IMR-90 (cell line): ENCODE data around the gene PRR5. TPM values are rescaled to one million over a fixed set of nuclear protein-coding genes. Genes with fewer than 3 reads are reported as not detected.

Source experiments
- ATAC-seq: fragments of 200-7000 bp; cut with Tn5 transposase; 2 replicates; pipeline ENCODE4 v1.9.1; 2020; ENCODE audit warnings: low read depth, mild to moderate bottlenecking, moderate library complexity
- BruUV-seq: library from RNA; stranded (reverse); fragments of 400-500 nt; replicated peaks from 2 replicates; lab custom pipeline; 2021; lab: Mats Ljungman, UMichigan
- CTCF ChIA-PET: fragments of 300-600 bp; formaldehyde crosslinking; extraction: SDS; loops from one replicate; lab custom pipeline; 2021; ENCODE audit warnings: antibody characterized with exemption; lab: Yijun Ruan, JAX
- POLR2A ChIA-PET: fragments of 300-600 bp; sonication (Branson Sonifier 250); formaldehyde crosslinking; loops from one replicate; lab custom pipeline; 2022; ENCODE audit warnings: antibody characterized with exemption; ENCODE audit not compliant: unreplicated experiment; lab: Charles Lee
- DNase-seq: peaks from one replicate; pipeline ENCODE4 v3.0.0; 2013
- H2AFZ ChIP-seq: replicated peaks from 2 replicates; pipeline ENCODE3; 2013; ENCODE audit warnings: low read length, mild to moderate bottlenecking; ENCODE audit not compliant: poor library complexity
- H2AK5ac ChIP-seq: 2 replicates; pipeline ENCODE4 v1.6.1; 2013; ENCODE audit warnings: low read depth, low read length, inconsistent platforms
- H2AK9ac ChIP-seq: replicated peaks from 2 replicates; pipeline ENCODE3; 2013; ENCODE audit warnings: mild to moderate bottlenecking, low read depth, low read length, moderate library complexity; ENCODE audit not compliant: poor library complexity
- H2BK120ac ChIP-seq: 2 replicates; pipeline ENCODE4 v1.6.1; 2013; ENCODE audit warnings: low read depth, low read length, inconsistent platforms
- H2BK15ac ChIP-seq: 3 replicates; pipeline ENCODE4 v1.6.1; 2013; ENCODE audit warnings: low read depth, low read length, inconsistent platforms
- H2BK20ac ChIP-seq: 2 replicates; pipeline ENCODE4 v1.6.1; 2013; ENCODE audit warnings: low read depth, mild to moderate bottlenecking, inconsistent platforms, low read length, moderate library complexity
- H2BK5ac ChIP-seq: 2 replicates; pipeline ENCODE4 v1.6.1; 2013; ENCODE audit warnings: mild to moderate bottlenecking, low read depth, low read length, inconsistent platforms; ENCODE audit not compliant: poor library complexity, severe bottlenecking
- H3K14ac ChIP-seq: replicated peaks from 2 replicates; pipeline ENCODE4 v1.6.1; 2013; ENCODE audit warnings: low read depth, low read length, inconsistent platforms
- H3K18ac ChIP-seq: 2 replicates; pipeline ENCODE4 v1.6.1; 2013; ENCODE audit warnings: low read depth, low read length, control low read depth
- H3K23ac ChIP-seq: 2 replicates; pipeline ENCODE4 v1.6.1; 2013; ENCODE audit warnings: low read depth, low read length, inconsistent platforms
- H3K27ac ChIP-seq: 2 replicates; pipeline ENCODE4 v1.5.1; 2013; ENCODE audit warnings: mild to moderate bottlenecking, control low read depth, low read length; ENCODE audit not compliant: insufficient read depth
- H3K27me3 ChIP-seq: 2 replicates; pipeline ENCODE4 v1.6.1; 2013; ENCODE audit warnings: low read length; ENCODE audit not compliant: control insufficient read depth, insufficient read depth
- H3K36me3 ChIP-seq: 2 replicates; pipeline ENCODE4 v1.6.1; 2013; ENCODE audit warnings: low read length, mixed read lengths; ENCODE audit not compliant: control insufficient read depth, insufficient read depth
- H3K4ac ChIP-seq: 2 replicates; pipeline ENCODE4 v1.6.1; 2013; ENCODE audit warnings: low read depth, low read length, inconsistent platforms
- H3K4me1 ChIP-seq: 2 replicates; pipeline ENCODE4 v1.6.1; 2013; ENCODE audit warnings: low read length, mixed read lengths; ENCODE audit not compliant: control insufficient read depth, insufficient read depth
- H3K4me2 ChIP-seq: 2 replicates; pipeline ENCODE4 v1.6.1; 2013; ENCODE audit warnings: low read depth, mild to moderate bottlenecking, control low read depth, low read length, moderate library complexity
- H3K4me3 ChIP-seq: 2 replicates; pipeline ENCODE4 v1.5.1; 2013; ENCODE audit warnings: low read depth, mild to moderate bottlenecking, control low read depth, low read length, moderate library complexity; ENCODE audit not compliant: insufficient read depth
- H3K56ac ChIP-seq: 2 replicates; pipeline ENCODE4 v1.6.1; 2013; ENCODE audit warnings: low read length, inconsistent platforms; ENCODE audit not compliant: insufficient read depth; ENCODE audit errors: extremely low read depth
- H3K79me1 ChIP-seq, 2 experiments: 2 replicates each; pipeline ENCODE4 v1.6.1; 2013; ENCODE audit warnings: low read length in 2 of 2, inconsistent platforms in 1 of 2, low read depth in 1 of 2
- H3K9ac ChIP-seq: 2 replicates; pipeline ENCODE4 v1.6.1; 2013; ENCODE audit warnings: low read depth, low read length, control low read depth
- H3K9me1 ChIP-seq: 2 replicates; pipeline ENCODE4 v1.6.1; 2013; ENCODE audit warnings: low read length, inconsistent platforms; ENCODE audit not compliant: insufficient read depth
- H3K9me3 ChIP-seq: 2 replicates; pipeline ENCODE4 v1.6.1; 2013; ENCODE audit warnings: low read length; ENCODE audit not compliant: control insufficient read depth, insufficient read depth
- H4K20me1 ChIP-seq: 2 replicates; pipeline ENCODE4 v1.6.1; 2013; ENCODE audit warnings: low read length, inconsistent platforms; ENCODE audit not compliant: insufficient read depth
- H4K5ac ChIP-seq: 2 replicates; pipeline ENCODE4 v1.6.1; 2013; ENCODE audit warnings: mild to moderate bottlenecking, low read depth, low read length, control low read depth
- H4K8ac ChIP-seq, 2 experiments: 2 replicates each; pipeline ENCODE4 v1.6.1; 2013; ENCODE audit warnings: low read depth in 2 of 2, low read length in 2 of 2, control low read depth in 1 of 2, inconsistent platforms in 1 of 2
- H4K91ac ChIP-seq: 2 replicates; pipeline ENCODE4 v1.6.1; 2013; ENCODE audit warnings: low read depth, low read length, inconsistent platforms; ENCODE audit not compliant: insufficient read depth
- BHLHE40 ChIP-seq: fragments of 150-350 bp; IDR thresholded peaks from 2 replicates; pipeline ENCODE4 v1.6.1; 2016; ENCODE audit warnings: mild to moderate bottlenecking, low read depth, low read length
- CEBPB ChIP-seq: IDR thresholded peaks from 2 replicates; pipeline ENCODE4 v1.6.1; 2012; ENCODE audit warnings: low read depth, low read length, improper control_type of control experiment
- CTCF ChIP-seq: conservative IDR thresholded peaks from 2 replicates; pipeline ENCODE4 v1.5.1; 2012; ENCODE audit warnings: mild to moderate bottlenecking, low read depth, low read length, improper control_type of control experiment
- FOS ChIP-seq: fragments of 150-350 bp; IDR thresholded peaks from 2 replicates; pipeline ENCODE4 v1.6.1; 2016; ENCODE audit warnings: low read depth, low read length
- MAFK ChIP-seq: IDR thresholded peaks from 2 replicates; pipeline ENCODE4 v1.6.1; 2012; ENCODE audit warnings: low read depth, low read length, improper control_type of control experiment
- MAZ ChIP-seq: IDR thresholded peaks from 2 replicates; pipeline ENCODE4 v1.6.1; 2012; ENCODE audit warnings: low read depth, mild to moderate bottlenecking, low read length, improper control_type of control experiment, moderate library complexity, borderline replicate concordance
- MXI1 ChIP-seq: IDR thresholded peaks from 2 replicates; pipeline ENCODE4 v1.6.1; 2012; ENCODE audit warnings: low read depth, mild to moderate bottlenecking, low read length, moderate library complexity, borderline replicate concordance
- NFE2L2 ChIP-seq: fragments of 150-350 bp; IDR thresholded peaks from 2 replicates; pipeline ENCODE4 v1.6.1; 2016; ENCODE audit warnings: low read depth, mild to moderate bottlenecking, low read length
- RCOR1 ChIP-seq: IDR thresholded peaks from 2 replicates; pipeline ENCODE4 v1.6.1; 2012; ENCODE audit warnings: mild to moderate bottlenecking, low read length, improper control_type of control experiment; ENCODE audit not compliant: insufficient replicate concordance
- SMC3 ChIP-seq: fragments of 150-350 bp; IDR thresholded peaks from 2 replicates; pipeline ENCODE4 v1.6.1; 2016; ENCODE audit warnings: low read depth, mild to moderate bottlenecking, antibody characterized with exemption, low read length, moderate library complexity
- WGBS, 2 experiments: methylation state at CpG; one replicate each; pipeline versions ENCODE4 v1.1.5 to v1.1.7; 2013; ENCODE audit warnings: missing lambda C conversion rate in 2 of 2; ENCODE audit not compliant: insufficient read length in 1 of 2; ENCODE audit errors: extremely low coverage in 2 of 2; 5-methylcytosine and 5-hydroxymethylcytosine counted together
- dilution Hi-C: fragments of 300-500 bp; cut with HindIII; formaldehyde crosslinking; loops from one replicate; pipeline ENCODE4 v1.14.3; 2018; ENCODE audit warnings: low sequenced_read_pairs; ENCODE audit not compliant: unreplicated experiment
- in situ Hi-C: fragments of 300-500 bp; cut with MboI; formaldehyde crosslinking; loops from 3 replicates; pipeline ENCODE4 v1.14.3; 2019; ENCODE audit warnings: low sequenced_read_pairs, inconsistent platforms, mixed read lengths
- intact Hi-C: fragments of 100-400 bp; cut with micrococcal nuclease; formaldehyde crosslinking; loops from 2 replicates; pipeline ENCODE4 v1.10.0; 2022
- polyA plus RNA-seq, 3 experiments: library from polyadenylated mRNA; depleted of rRNA; stranded (reverse); fragments of >200 nt; gene quantifications; 2 replicates each; pipeline ENCODE4 v1.2.3, GENCODE V29; 2012; ENCODE audit warnings: low replicate concordance in 1 of 3
- total RNA-seq: library from RNA; depleted of rRNA; stranded (reverse); fragments of >200 nt; gene quantifications from 2 replicates; pipeline ENCODE4 v1.2.3, GENCODE V29; 2012
- TF ChIP-seq, protein P1 (sequence below): fragments of 150-350 bp; IDR thresholded peaks from 2 replicates; pipeline ENCODE4 v1.6.1; 2017; ENCODE audit warnings: mild to moderate bottlenecking, antibody characterized with exemption, low read length, low read depth
- TF ChIP-seq, protein P2 (sequence below): fragments of 150-350 bp; IDR thresholded peaks from 2 replicates; pipeline ENCODE4 v1.6.1; 2016; ENCODE audit warnings: low read depth, mild to moderate bottlenecking, low read length, moderate library complexity, borderline replicate concordance

PRR5 gene
- total and polyA plus RNA-seq, 2 of the 4 experiments (the other 2 are of a cell fraction) = 8.1 to 24.3 TPM

DNA sequence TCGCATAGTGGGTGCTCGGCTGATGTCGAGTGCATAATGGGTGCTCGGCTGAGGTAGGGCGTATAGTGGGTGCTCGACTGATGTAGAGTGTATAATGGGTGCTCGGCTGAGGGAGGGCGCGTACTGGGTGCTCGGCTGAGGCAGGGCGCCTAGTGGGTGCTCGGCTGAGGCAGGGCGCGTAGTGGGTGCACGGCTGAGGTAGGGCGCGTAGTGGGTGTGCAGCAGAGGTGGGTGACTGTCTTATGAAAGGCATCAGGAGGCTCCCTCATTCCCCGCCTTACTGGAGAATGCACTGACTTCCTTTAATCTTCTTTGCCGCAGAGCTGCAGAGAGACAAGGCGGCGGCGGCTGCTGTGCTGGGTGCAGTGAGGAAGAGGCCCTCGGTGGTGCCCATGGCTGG is 84.1 kb downstream of the PRR5 start:
- no peak overlapping the region for H2BK5ac ChIP-seq
- dilution Hi-C loops = no loop called here
- no peaks in the 10 kb centered on the region for H3K4me1 ChIP-seq
- H3K36me3 ChIP-seq = no peaks in the 10 kb centered on the region
- DNase-seq (no peak), ATAC-seq (no peak)
- no peak overlapping the region for H4K91ac ChIP-seq
- no peak overlapping the region for H2BK120ac ChIP-seq
- no peak overlapping the region for H2AK5ac ChIP-seq
- H2AFZ ChIP-seq = no peak overlapping the region
- 88% methylated on average over 19 of the region's 23 CpGs; no CpG with 5 or more reads in 1 of the 2 experiments for WGBS, 2 experiments
- no peak overlapping the region for H3K27ac ChIP-seq
- in situ Hi-C loops = no loop called here
- H3K9me3 ChIP-seq = no peaks in the 10 kb centered on the region
- H3K14ac ChIP-seq = no peak overlapping the region
- H2BK15ac ChIP-seq = no peak overlapping the region
- no peaks in the 10 kb centered on the region for H4K20me1 ChIP-seq
- CTCF ChIA-PET = no interaction called here
- H3K23ac ChIP-seq = no peak overlapping the region
- H3K79me1 ChIP-seq = no peaks in the 10 kb centered on the region
- H4K5ac ChIP-seq = no peak overlapping the region
- H3K4me3 ChIP-seq = no peak overlapping the region
- peaks cover 4% of the 10 kb centered on the region; the same call in 1 of the 2 replicates for H3K27me3 ChIP-seq
- BruUV-seq = no TSS peak
- no peak overlapping the region for H2AK9ac ChIP-seq
- POLR2A ChIA-PET = no interaction called here
- H3K4ac ChIP-seq = no peak overlapping the region
- TF ChIP-seq CTCF = no peak
- TF ChIP-seq SMC3 = no peak
- TF ChIP-seq, protein P1, sequence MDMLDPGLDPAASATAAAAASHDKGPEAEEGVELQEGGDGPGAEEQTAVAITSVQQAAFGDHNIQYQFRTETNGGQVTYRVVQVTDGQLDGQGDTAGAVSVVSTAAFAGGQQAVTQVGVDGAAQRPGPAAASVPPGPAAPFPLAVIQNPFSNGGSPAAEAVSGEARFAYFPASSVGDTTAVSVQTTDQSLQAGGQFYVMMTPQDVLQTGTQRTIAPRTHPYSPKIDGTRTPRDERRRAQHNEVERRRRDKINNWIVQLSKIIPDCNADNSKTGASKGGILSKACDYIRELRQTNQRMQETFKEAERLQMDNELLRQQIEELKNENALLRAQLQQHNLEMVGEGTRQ = no peak
- TF ChIP-seq, protein P2, sequence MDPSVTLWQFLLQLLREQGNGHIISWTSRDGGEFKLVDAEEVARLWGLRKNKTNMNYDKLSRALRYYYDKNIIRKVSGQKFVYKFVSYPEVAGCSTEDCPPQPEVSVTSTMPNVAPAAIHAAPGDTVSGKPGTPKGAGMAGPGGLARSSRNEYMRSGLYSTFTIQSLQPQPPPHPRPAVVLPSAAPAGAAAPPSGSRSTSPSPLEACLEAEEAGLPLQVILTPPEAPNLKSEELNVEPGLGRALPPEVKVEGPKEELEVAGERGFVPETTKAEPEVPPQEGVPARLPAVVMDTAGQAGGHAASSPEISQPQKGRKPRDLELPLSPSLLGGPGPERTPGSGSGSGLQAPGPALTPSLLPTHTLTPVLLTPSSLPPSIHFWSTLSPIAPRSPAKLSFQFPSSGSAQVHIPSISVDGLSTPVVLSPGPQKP = no peak
- no peak for TF ChIP-seq MAZ
- no peak for TF ChIP-seq BHLHE40
- TF ChIP-seq RCOR1 = no peak
- no peak for TF ChIP-seq MAFK
- no peak for TF ChIP-seq NFE2L2
- TF ChIP-seq FOS = no peak
- TF ChIP-seq CEBPB = no peak
- no peak for TF ChIP-seq MXI1
- H2BK20ac ChIP-seq = no peak overlapping the region
- no peaks in the 10 kb centered on the region for H3K9me1 ChIP-seq
- H4K8ac ChIP-seq = no peak overlapping the region
- no peak overlapping the region for H3K4me2 ChIP-seq
- H3K18ac ChIP-seq = no peak overlapping the region
- intact Hi-C loops = no loop called here
- H3K56ac ChIP-seq = no peak overlapping the region
- no peak overlapping the region for H3K9ac ChIP-seq
